ENCODE data around the gene ITGB5.
"Not testable (repeated sequence)": the region's sequence is repeated elsewhere in the genome, so short reads cannot be mapped to it uniquely, and the experiment has no call there.

The ITGB5 gene

DNA sequence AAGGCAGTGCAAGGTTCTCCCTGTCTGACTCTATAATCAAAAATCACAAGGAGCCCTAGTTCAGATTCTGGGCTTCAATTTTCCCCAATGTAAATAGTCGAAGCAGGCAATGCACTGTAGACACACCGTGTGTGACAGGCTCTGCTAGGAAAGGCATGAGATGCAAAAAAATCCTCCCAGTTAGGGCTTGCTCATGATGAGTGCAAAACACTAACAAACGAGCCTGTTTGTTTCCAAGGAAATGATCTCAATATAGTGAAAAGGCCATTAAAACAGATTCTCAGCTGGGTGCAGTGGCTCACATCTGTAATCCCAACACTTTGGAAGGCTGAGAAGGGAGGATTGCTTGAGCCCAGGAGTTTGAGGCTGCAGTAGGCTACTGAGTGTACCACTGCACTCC, 101.2 kb downstream of the ITGB5 start:
- TF ChIP-seq, protein P1, sequence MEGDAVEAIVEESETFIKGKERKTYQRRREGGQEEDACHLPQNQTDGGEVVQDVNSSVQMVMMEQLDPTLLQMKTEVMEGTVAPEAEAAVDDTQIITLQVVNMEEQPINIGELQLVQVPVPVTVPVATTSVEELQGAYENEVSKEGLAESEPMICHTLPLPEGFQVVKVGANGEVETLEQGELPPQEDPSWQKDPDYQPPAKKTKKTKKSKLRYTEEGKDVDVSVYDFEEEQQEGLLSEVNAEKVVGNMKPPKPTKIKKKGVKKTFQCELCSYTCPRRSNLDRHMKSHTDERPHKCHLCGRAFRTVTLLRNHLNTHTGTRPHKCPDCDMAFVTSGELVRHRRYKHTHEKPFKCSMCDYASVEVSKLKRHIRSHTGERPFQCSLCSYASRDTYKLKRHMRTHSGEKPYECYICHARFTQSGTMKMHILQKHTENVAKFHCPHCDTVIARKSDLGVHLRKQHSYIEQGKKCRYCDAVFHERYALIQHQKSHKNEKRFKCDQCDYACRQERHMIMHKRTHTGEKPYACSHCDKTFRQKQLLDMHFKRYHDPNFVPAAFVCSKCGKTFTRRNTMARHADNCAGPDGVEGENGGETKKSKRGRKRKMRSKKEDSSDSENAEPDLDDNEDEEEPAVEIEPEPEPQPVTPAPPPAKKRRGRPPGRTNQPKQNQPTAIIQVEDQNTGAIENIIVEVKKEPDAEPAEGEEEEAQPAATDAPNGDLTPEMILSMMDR (IDR thresholded peaks at IDR 0.05; ENCODE audit: low read depth, low read length): no peak
- H3K4me3 ChIP-seq (ENCODE audit: low read depth, low read length): no peak overlapping the region

DNA sequence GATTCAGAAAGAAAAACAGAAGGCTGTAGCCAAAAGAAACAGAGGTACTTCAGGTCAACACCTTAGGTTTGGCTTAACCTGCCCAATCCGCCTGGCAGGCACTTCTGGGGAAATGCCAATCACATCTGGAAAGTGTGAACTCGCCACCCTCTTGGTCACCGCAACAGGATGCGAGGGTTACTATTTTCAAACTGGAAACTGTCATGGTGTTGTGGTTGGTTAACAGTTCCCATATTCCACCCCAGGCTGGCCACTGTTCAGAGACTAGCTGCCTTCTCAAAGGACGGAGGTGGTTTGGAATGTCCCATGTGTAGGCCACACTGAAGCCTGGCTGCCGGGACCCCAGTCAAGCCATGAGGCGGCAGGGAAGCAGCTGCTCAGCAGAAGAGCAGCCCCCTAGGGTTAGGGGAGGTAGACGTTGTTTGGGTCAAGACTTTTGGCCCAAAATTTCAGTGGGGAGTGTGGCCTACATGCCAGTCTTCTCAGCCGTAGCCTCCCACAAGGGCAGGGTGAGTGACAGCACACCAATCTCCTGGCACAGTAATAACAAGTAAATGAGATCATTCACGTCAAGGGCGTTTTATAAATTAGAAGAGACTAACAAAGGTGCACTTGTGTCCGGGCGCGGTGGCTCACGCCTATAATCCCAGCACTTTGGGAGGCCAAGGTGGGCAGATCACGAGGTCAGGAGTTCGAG, 102.3 kb downstream of the ITGB5 start:
- TF ChIP-seq, protein P1 (IDR thresholded peaks at IDR 0.05; ENCODE audit: low read depth, low read length): no peak
- H3K4me3 ChIP-seq (ENCODE audit: low read depth, low read length): no peak overlapping the region

- TF ChIP-seq, protein P1 (IDR thresholded peaks at IDR 0.05; ENCODE audit: low read depth, low read length): no peak
- no peak overlapping the region for H3K4me3 ChIP-seq (ENCODE audit: low read depth, low read length)
These were observed 103.5 kb downstream of the ITGB5 start for GRCh38 chr3:124783696-124784095.

DNA sequence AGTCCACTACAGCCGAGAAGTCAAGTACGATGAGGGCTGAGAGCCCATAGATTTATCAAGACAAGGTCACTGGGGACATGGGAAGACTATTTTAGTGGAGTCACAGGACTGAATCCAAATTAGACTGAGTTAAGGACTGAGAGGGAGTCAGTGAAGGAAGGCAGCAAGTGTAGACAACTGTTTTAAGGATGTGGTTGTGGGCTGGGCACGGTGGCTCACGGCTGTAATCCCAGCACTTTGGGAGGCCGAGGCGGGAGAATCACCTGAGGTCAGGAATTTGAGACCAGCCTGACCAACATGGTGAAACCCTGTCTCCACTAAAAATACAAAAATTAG, 104.8 kb downstream of the ITGB5 start:
- not testable (repeated sequence) for H3K4me3 ChIP-seq (ENCODE audit: low read depth, low read length)

DNA sequence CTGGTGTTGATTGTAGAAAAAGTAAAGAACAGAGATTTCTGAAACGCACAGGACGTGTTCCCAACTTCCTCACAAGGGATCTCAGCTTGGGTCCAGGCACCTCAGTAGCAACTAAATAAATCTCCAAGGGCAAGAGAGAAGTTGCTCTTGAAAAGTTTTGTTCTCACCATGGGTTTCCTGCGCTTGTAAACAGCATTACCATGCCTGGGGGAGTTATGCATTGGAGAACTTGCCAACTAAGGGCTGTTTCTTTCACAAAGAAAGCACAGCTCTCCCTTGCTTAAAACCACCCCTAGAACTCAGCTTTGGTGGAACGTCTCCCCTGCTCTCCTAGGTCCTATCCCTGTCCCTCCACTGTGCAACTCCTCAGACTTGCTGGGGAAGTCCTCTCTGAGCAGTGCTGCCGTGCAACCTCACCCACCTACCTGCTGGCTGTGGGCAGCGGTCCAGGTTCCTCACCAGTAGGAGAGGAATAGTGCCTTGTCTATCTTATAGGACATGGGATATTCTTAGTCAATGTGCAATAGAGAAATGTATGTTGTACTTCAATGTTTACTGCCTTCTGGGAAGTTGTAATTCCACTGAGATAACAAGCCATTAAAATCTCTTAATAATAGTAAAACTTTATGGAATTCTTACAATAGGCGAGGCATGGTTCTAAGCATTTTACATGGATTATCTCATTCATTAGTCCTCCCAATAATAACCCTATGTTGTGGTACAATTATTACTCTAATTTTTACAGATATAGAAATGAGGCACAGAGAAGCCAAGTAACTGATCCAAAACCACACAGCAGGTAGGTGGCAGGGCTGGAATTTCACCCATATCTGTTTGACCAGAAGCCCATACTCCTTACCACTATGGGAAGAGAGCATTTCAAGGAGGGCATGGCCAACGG, 105.4 kb downstream of the ITGB5 start:
- H3K4me3 ChIP-seq (ENCODE audit: low read depth, low read length): no peak overlapping the region
- TF ChIP-seq, protein P1 (IDR thresholded peaks at IDR 0.05; ENCODE audit: low read depth, low read length): no peak

DNA sequence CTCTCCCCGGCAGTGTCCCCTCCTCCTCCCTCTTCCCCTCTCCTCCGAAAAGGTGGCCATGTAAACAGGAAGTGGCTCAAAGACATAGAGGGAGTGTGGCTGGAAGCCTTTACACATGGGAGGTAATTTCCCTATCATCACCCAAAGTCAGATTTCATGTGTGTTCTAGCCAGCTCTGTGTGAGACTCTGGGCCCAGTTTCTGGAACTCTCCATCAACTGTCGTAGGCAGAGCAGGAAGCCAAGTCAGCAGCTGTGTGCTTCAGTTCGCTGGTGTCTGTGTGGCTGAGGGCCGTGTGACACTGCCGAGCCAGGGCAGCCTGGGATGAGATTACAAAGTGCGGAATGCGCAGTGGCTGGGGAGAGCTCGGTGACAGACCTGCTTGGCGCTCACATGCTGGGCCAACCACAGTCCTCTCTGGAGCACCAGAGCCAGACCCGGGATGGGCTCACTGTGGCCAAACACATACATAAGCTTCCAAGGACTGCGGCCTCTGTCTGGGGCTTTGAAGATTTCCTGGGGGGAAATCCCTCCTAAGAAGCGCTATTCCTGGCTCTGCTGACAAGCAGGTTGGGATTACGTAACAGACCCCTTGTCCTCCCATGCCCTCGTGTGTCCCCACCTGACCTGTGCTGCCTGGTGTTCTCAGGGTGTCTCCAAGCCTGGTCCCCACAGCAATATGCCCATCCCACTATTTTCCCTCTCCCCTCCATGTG, 106.2 kb downstream of the ITGB5 start:
- H3K4me3 ChIP-seq (ENCODE audit: low read depth, low read length): no peak overlapping the region
- TF ChIP-seq, protein P1 (IDR thresholded peaks at IDR 0.05; ENCODE audit: low read depth, low read length): no peak

- TF ChIP-seq, protein P1 (IDR thresholded peaks at IDR 0.05; ENCODE audit: low read depth, low read length): no peak
- H3K4me3 ChIP-seq (ENCODE audit: low read depth, low read length): no peak overlapping the region
These were observed 106.8 kb downstream of the ITGB5 start for GRCh38 chr3:124780356-124780755.
